Ishikawa (cell line): ENCODE results near the gene MVD.

Source experiments
- CEBPB ChIP-seq: IDR thresholded peaks from 2 replicates; pipeline ENCODE4 v1.6.1; 2012
- CREB1 ChIP-seq: IDR thresholded peaks from 2 replicates; pipeline ENCODE4 v1.6.1; 2012; ENCODE audit warnings: low read depth
- EGR1 ChIP-seq: IDR thresholded peaks from 2 replicates; pipeline ENCODE4 v1.6.1; 2012
- EP300 ChIP-seq: IDR thresholded peaks from 2 replicates; pipeline ENCODE4 v1.6.1; 2012; ENCODE audit warnings: borderline replicate concordance
- RAD21 ChIP-seq: IDR thresholded peaks from 2 replicates; pipeline ENCODE4 v1.6.1; 2012; ENCODE audit warnings: low read depth
- TAF1 ChIP-seq: IDR thresholded peaks from 2 replicates; pipeline ENCODE4 v1.6.1; 2012; ENCODE audit warnings: low read depth, mild to moderate bottlenecking
- TEAD4 ChIP-seq: IDR thresholded peaks from 2 replicates; pipeline ENCODE4 v1.6.1; 2012
- TF ChIP-seq, protein P1 (sequence below): IDR thresholded peaks from 2 replicates; pipeline ENCODE4 v1.6.1; 2012
- TF ChIP-seq, protein P2 (sequence below): IDR thresholded peaks from 2 replicates; pipeline ENCODE4 v1.6.1; 2012; ENCODE audit warnings: low read depth, mild to moderate bottlenecking

DNA sequence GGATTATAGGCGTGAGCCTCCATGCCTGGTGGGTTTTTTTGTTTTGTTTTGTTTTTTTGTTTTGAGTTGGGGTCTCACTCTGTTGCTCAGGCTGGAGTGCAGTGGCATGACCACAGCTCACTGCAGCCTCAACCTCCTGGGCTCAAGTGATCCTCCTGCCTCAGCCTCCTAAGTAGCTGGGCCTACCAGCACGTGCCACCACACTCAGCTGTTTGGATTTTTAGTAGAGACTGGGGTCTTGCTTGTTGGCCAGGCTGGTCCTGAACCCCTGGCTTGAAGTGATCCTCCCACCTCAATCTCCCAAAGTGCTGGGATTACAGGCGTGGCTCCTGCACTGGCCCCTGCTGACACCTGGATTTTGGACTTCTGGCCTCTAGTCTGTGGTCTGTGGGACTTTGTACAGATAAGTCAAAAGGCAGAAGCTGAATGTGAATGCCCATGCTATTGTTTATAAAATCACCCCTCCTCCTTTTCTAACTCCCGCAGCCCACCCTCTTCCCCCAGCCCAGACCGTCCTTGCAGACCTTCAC lies 17.7 kb upstream of the MVD start:
- TF ChIP-seq CREB1, result no peak
- TF ChIP-seq, protein P1, sequence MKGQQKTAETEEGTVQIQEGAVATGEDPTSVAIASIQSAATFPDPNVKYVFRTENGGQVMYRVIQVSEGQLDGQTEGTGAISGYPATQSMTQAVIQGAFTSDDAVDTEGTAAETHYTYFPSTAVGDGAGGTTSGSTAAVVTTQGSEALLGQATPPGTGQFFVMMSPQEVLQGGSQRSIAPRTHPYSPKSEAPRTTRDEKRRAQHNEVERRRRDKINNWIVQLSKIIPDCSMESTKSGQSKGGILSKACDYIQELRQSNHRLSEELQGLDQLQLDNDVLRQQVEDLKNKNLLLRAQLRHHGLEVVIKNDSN, result no peak
- TF ChIP-seq EGR1, result no peak
- TF ChIP-seq TAF1, result no peak
- TF ChIP-seq, protein P2, sequence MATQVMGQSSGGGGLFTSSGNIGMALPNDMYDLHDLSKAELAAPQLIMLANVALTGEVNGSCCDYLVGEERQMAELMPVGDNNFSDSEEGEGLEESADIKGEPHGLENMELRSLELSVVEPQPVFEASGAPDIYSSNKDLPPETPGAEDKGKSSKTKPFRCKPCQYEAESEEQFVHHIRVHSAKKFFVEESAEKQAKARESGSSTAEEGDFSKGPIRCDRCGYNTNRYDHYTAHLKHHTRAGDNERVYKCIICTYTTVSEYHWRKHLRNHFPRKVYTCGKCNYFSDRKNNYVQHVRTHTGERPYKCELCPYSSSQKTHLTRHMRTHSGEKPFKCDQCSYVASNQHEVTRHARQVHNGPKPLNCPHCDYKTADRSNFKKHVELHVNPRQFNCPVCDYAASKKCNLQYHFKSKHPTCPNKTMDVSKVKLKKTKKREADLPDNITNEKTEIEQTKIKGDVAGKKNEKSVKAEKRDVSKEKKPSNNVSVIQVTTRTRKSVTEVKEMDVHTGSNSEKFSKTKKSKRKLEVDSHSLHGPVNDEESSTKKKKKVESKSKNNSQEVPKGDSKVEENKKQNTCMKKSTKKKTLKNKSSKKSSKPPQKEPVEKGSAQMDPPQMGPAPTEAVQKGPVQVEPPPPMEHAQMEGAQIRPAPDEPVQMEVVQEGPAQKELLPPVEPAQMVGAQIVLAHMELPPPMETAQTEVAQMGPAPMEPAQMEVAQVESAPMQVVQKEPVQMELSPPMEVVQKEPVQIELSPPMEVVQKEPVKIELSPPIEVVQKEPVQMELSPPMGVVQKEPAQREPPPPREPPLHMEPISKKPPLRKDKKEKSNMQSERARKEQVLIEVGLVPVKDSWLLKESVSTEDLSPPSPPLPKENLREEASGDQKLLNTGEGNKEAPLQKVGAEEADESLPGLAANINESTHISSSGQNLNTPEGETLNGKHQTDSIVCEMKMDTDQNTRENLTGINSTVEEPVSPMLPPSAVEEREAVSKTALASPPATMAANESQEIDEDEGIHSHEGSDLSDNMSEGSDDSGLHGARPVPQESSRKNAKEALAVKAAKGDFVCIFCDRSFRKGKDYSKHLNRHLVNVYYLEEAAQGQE, result no peak
- TF ChIP-seq TEAD4, result no peak
- TF ChIP-seq CEBPB, result no peak
- no peak for TF ChIP-seq EP300
- no peak for TF ChIP-seq RAD21
